HG03039 (cell line): ENCODE measurements around the gene TMEM134.

ENCODE experiments used
- ATAC-seq: cut with Tn5 transposase; IDR thresholded peaks from one replicate; pipeline ENCODE4 v1.9.1; 2021; ENCODE audit warnings: mild to moderate bottlenecking, moderate library complexity; ENCODE audit not compliant: unreplicated experiment

The TMEM134 gene

DNA sequence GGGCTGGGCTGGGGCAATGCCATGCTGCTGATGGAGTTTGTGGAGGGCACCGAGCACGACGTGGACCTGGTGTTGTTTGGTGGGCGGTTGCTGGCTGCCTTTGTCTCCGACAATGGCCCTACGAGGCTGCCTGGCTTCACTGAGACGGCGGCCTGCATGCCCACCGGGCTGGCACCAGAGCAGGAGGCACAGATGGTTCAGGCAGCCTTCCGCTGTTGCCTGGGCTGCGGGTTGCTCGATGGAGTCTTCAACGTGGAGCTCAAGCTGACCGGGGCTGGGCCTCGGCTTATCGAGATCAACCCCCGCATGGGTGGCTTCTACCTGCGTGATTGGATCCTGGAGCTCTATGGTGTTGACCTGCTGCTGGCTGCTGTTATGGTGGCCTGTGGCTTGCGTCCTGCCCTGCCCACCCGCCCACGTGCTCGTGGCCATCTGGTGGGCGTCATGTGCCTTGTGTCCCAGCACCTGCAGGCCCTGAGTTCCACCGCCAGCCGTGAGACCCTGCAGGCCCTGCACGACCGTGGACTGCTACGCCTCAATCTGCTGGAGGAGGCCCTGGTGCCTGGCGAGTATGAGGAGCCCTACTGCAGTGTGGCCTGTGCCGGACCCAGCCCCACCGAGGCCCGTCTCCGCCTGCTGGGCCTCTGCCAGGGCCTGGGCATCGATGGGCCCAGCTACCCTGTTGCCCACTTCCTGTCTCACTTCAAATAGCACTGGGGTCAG is 45.0 kb downstream of the TMEM134 start:
- ATAC-seq, result no peak

DNA sequence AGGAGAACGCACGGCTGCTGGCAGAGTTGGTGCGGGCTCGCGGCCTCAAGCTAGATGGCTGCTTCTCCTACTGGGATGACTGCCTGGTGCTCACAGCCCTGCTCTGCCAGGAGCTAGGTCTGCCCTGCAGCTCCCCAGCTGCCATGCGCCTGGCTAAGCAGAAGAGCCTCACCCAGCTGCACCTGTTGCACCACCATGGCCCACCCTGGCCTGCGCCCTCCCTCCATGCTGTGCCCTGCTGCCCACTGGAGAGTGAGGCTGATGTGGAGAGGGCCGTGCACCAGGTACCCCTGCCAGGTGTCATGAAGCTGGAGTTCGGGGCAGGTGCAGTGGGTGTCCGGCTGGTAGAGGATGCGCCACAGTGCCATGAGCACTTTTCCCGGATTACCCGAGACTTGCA is 45.6 kb downstream of the TMEM134 start:
- no peak for ATAC-seq

DNA sequence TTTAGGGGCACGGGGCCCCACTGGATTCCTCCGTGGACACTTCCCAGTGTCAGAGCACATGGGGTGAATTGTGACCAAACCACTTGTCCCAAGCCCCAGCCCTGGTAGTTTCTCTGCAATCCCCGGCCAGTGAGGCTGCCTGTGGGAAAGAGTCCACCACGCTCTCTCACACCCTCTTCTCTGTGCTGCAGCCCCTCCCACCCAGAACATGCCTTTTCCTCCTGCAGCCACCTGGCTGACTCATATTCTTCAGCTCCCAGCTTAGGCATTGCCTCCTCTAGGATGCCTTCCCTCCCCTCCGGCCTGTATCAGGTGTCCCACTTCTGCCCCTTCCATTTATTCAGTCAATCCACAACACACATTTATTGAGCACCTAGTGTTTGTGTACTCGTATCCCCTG is 46.2 kb downstream of the TMEM134 start:
- ATAC-seq, result no peak

- ATAC-seq, result no peak
Observed at GRCh38 chr11:67421430-67422031, 47.5 kb downstream of the TMEM134 start.

- peak; percentile 84 for ATAC-seq
Observed at GRCh38 chr11:67420646-67421429, 48.2 kb downstream of the TMEM134 start.

- ATAC-seq, result no peak
Observed at GRCh38 chr11:67420147-67420645, 48.9 kb downstream of the TMEM134 start.

DNA sequence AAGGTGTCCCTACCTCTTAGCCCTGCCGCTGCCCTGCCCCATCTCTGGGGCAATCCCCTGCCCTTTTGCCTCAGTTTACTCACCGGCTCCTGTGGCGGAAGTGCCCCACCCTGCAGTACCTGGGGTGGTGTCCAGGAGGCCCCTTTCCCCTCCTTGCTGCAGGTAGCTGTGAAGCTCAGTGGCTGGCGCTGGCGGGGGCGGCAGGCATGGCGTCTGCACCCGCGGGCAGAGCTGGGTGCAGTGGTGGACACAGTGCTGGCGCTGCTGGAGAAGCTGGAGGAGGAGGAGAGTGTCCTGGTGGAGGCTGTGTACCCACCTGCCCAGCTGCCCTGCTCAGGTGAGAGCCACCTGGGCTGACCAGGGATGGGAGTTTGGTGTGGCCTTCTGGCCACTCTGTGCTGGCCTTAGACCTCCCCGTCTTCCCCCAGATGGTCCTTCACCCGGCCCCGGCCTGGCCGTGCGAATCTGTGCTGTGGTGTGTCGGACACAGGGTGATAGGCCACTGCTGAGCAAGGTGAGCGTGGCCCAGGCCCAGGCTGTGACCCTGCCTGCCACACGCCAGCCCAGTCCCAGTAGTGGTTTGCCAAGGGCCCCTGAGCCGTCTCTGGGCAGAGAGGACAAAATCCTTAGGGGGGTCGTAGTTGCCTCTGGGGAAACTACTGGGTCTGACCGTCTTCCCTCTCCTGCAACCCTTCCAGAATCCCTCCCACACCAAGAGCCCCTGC is 49.6 kb downstream of the TMEM134 start:
- no peak for ATAC-seq

GRCh38 chr11:67418476-67419281 is 50.4 kb downstream of the TMEM134 start:
- ATAC-seq, result no peak

GRCh38 chr11:67417425-67417824 is 51.6 kb downstream of the TMEM134 start:
- ATAC-seq, result no peak

DNA sequence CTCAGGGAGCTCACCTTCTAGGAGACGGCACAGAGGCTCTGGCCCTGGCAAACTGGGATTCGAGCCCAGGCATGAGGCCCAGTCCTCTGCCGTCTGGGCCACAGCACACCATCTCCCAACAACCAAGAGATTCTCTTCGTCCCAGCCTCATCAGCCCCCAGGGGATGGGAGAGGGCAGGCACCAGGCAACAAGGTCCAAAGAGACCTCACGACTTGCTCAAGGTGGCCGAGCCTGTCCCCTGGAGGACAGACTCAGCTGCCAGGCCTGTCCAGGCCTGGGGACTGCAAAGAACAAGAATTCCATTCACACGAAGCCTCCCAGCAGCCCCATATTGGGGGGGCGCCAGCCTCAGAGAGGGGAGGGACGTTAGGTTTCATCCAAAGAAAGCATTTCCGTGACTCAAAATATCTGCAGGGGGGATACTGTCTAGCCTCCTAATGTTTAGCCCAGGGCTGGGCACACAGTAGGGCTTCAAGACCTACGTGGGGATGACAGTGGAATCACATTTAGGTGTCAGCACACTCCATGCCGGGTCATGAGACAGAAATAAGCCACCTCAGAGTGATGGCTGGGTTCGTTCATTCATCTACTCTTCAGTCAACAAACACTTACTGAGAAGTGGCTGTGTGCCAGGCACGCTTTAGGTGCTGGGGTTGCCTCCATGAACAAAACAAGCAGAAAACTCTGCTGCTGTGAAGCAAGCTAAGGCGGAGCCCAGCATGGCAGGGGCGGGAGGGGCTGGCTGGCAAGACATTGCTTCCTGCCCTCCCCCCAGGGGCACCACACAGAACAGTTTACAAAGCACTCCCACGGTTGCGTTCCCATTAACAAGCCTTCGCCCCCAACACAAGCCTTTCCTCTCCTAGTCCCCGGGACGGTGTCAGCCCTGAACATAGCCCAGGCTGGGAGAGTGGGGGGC is 52.4 kb downstream of the TMEM134 start:
- ATAC-seq, result no peak

DNA sequence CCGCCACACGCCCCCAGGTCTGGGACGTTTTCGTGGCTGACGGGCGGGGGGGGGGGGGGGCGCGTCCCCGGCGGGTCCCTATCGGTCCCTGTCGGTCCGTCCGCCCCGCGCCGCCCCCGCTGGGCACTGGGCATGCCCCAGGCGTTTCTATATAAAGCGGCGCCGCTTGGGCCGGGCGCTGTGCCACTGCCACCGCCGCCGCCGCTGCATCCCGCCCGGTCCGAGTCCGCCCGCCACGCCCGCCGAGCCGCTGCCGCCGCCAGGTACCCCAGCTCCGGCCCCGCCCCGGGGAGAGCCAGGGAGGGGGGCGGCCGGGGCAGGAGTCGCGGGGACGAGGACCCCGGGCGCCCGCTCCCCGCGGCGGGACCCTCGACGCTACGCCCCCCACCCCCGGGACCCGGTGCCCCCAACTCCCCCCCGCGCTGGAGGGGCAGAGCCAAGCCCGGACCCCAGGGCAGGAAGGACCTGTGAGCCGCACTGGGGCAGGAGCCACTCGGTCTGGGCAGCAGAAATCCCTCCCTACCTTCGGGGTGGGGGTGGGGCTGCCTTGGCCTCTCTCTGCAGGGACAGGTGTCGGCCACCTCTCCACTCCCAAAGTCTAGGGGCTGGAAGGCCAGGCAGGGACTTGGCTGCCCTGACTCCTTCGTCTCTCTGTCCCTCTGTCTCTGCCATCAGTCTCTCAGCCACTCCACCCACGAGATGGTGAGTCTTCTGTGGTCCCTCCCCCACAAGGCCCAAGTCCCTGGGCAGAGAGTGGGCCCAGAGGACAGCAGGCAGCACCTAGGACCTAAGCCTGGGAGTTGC is 53.3 kb downstream of the TMEM134 start, which contains the start of gene CARNS1:
Gene CARNS1, plus strand, starts transcription at position 178 of the 804 bp plus-strand sequence. Its CDS starts 522 bp downstream, at position 700.
- ATAC-seq, result no peak

GRCh38 chr11:67413266-67413849 is 55.7 kb downstream of the TMEM134 start:
- ATAC-seq, result no peak

- no peak for ATAC-seq
Observed at GRCh38 chr11:67412495-67413179, 56.4 kb downstream of the TMEM134 start.

DNA sequence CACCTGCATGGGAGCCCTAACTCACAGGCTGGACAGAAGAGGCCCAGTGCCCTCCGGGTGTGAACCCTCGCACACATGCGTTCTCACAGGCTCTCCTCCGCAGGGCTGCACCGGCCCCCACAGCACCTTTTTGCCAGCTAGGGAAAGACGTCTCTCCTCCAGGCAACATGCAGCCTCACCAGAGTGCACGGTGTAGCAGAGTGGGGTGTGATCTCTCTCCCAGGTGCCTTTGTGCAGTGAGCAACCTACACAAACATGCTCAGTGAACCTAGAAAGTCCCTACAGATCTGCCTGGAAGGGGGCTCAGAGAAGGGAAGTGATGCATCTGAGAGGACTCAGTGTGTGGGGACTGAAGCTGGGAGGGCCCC is 57.3 kb downstream of the TMEM134 start:
- no peak for ATAC-seq
